ENCODE measurements around the gene GRM4.

- TF ChIP-seq EZH2 (IDR thresholded peaks at IDR 0.05; ENCODE audit: insufficient read depth, poor library complexity, severe bottlenecking) (no peak), EZH2phosphoT487 (IDR thresholded peaks at IDR 0.05; ENCODE audit: insufficient read depth, low read depth) (no peak)
Observed at GRCh38 chr6:34098045-34098936, 47.6 kb downstream of the GRM4 start.
